GM12801 (cell line): ENCODE results near the gene PRKCE.

Experiments used
- CTCF ChIP-seq: IDR thresholded peaks from one replicate; pipeline ENCODE4 v1.5.1; 2011; ENCODE audit warnings: control low read depth; ENCODE audit not compliant: insufficient read length; ENCODE audit errors: extremely low read depth

Gene PRKCE

GRCh38 chr2:45937990-45938389, 286.5 kb downstream of the PRKCE start:
- TF ChIP-seq CTCF: no peak

- no peak for TF ChIP-seq CTCF
These were observed 287.4 kb downstream of the PRKCE start for GRCh38 chr2:45938649-45939511.

- TF ChIP-seq CTCF: no peak
These were observed 290.2 kb downstream of the PRKCE start for GRCh38 chr2:45941531-45942236.

GRCh38 chr2:45942237-45942738, 290.8 kb downstream of the PRKCE start:
- no peak for TF ChIP-seq CTCF

- no peak for TF ChIP-seq CTCF
These were observed 292.0 kb downstream of the PRKCE start for GRCh38 chr2:45943219-45944044.

GRCh38 chr2:45944074-45944473, 292.6 kb downstream of the PRKCE start:
- TF ChIP-seq CTCF: no peak

- no peak for TF ChIP-seq CTCF
These were observed 293.8 kb downstream of the PRKCE start for GRCh38 chr2:45945302-45945717.
